ENCODE measurements around the gene METAP1D.
A peak's percentile ranks its signal among the peaks of the same experiment; 100 is the strongest.

METAP1D gene

DNA sequence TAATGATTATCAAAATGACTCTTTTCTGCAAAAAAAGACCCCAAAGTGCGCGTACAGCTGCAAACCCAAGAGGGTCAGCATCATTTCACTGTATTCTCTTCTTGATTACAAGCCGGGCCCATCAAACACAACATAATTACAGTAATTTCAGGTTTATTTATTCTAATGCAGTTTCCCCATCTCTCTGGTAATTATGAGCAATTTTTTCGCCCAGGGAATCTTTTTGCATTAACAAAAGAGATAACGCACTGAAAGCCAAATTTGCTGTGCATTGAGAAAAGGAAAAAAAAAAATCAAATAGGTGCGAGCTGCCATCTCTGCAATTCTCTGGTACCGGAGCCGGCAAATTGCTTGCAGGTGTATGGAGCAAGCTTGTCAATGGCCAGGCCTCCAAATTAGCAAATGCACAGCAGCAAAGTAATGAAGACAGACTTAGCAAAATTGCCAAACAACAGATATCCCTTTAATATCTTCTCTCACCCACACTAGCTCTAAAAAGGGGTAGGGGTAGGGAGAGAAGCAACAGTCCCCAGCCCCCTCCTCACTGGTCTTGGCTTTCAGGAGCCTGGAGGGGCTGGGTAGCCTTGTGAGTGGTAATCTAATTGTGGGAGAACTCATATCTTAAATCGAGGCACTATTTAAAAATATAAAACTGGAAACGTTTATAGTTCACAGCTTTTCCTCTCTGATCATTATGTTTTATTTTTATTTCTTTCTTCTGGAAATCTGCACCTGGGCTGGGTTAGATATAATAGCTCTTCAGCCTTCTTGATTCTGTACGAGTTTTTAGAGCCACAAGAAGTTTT is 92.2 kb downstream of the METAP1D start:
- DNase-seq (ENCODE audit: low read depth) = no peak

DNA sequence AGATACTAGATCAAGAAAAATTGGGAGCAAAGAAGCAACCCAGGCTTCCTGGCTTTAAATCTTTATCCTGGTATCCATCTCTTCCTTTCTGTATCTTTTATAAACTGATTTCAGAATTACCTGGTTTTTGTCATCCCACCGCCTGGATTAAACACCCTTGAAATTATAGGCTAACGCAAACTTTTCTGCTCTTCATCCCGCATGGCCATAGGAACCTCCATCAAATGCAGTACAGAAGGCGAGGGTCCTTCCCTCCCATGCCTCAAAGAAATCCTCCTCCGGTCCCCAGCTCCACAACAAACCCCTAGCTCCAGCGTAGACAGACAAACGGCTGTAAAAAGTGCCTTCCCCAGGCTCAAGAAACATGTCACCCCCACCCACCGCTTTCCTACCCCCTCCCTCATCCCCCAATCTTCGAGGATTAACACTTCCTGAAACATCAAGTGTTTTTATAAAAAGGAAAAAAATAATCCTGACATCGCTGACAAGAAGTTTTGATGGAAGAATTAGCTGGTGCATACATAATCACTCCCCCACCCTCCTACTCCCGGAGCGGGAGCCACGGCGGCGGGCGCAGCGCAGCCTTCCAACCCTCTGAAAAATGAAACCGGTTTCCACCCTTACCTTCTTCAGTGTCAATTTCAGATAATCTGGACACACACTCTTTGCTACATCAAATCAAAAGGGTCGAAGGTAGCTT is 93.1 kb downstream of the METAP1D start:
- no peak for DNase-seq (ENCODE audit: low read depth)

DNA sequence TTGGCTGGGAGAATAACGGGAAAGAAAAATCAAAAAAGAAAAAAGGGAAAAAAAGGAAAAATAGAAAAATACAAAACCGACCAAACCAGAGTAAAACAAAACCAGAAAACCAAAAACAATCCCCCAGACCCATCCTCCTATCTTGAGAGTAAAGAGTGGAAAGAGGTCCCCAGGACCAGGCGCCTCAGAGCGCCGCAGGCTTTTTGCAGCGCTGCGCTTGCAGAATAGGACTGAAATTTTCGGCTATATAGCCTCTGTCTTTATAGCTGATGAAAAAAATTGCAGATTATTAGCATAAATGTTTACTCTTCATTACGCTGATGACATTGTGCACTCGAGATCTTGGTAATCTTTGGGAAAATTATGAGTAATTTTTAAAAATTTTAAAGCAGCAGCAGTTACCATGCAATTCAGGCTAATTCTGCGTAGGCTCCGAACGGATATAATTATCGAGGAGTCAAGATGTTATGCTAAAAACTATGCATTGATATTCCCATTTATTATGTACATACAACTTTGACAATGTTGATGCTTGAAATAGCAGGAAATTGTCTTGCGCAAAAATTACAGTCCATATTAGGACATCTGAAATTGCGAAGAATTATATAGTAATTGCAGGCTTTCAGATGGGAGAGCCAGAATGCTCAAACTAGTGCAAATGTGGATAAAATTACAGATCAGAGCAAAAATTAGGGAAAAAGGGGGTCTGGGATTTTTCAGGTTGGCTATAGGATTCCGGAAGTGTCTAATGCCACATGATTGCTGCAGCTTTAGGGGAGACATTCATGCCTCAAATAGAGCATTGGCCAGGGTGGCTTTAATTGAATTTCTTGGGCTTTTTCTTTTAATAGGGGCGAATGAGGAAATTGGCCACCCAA is 93.9 kb downstream of the METAP1D start:
- no peak for DNase-seq (ENCODE audit: low read depth)

DNA sequence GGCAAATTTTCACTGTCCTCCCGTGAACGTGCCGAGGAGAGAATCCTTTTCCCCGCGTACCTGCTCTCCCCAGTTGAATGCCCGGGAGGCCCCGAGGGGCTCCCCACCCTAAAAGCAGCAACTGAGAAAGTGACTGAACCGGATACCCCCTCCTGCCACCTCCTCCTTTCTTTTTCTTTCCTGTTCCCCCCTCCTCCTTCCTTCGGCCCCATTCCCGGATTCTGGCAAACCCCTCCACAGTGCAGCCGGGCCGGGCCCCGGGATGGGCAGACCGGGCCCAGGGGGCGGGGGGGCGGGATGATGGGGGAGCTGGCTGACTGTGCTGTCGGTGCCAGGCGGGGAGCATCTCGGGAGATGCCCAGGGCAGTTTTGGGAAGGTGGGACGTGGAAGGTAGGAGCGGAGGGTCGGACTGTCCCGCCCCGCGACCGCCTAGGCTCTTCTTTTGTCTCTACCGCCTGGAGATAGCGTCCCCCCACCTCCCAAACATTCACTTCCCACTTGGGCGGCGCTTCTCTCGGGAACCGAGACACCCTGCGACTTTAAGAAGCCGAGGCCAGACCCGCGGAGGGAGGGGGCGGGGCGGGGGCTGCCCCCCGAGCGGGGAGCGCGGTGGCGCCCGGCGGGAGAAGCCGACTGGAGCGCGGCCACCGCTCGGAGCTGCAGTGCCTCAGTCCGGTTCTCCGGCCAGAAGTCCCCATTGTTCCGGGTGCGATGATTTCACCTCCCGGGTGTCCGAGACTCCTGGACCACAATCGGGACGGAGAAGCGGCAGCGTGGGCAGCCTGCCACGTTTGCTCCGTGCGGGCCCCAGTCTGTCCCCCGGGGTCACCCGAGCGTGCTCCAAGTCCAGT is 94.8 kb downstream of the METAP1D start:
- no peak for DNase-seq (ENCODE audit: low read depth)

DNA sequence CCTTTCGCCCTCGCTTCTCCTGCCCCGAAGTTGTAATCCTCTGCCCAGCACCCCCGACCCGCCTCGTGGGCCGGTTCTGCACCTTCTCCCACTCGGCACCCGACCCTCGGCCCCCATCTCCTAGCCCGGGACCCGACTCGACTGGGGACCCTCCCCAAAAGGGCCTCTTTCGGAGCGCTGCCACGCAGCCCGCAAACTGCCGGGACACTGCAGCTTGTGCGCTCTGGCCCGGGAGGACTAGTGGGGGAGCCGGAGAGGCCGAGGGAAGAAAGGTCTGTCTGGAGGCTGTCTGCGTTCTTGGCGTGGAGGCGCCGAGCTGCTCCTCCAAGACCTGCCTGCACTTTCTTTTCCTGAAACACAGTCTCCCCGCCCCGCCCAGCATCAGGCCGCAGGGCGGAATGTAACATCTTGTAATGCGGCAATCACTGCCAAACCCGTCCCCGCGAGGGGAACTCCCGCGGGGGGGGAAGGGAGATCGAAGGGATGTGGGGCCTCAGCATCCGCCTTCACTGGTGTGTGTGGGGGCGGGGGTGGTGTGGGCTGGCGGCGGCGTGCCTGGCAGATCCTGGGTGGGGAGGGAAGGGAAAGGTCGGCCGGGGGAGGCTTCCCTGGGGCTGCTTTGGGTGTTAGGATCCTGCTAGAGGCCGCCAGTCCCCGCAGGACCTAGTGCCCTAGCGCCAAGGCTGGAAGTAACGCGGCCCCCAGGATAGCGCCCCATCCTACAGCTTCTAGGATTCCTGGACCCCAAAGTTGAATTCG is 95.6 kb downstream of the METAP1D start:
- peak; percentile 83 for DNase-seq (ENCODE audit: low read depth)

DNA sequence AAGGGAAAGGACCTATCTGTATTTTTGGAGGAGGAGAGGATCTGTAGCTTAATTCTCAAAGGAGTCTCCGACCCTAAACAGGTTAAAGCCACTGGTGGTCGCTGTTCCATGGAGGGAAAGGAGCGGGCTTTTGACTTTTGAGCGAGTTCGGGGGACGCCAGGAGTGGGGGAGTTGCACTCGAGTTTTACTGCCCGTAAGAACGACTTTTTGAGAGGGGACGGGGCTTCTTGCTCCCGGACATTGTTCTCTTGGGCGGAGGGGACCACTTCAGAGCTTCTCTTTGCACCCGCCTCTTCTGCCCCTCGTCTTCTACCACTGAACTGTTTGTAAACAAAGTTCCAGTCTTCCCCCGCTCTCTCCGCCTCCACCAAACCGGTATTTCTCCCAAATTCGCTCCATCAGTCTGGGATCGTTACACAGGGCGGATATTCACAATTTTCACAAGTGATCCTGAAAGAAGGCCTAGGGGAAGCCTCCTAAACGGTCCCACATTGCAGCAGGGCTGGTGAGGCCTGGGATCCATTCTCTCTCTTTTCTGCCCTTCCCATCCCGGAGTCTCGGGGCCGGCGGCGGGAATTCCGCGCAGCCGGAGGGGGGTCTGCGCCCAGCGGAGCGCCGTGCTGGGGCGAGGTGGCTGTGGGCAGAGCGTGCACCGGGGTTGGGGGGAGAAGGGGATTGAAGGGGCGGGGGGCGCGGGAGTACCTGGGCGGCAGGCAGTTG is 96.3 kb downstream of the METAP1D start:
- no peak for DNase-seq (ENCODE audit: low read depth)

DNA sequence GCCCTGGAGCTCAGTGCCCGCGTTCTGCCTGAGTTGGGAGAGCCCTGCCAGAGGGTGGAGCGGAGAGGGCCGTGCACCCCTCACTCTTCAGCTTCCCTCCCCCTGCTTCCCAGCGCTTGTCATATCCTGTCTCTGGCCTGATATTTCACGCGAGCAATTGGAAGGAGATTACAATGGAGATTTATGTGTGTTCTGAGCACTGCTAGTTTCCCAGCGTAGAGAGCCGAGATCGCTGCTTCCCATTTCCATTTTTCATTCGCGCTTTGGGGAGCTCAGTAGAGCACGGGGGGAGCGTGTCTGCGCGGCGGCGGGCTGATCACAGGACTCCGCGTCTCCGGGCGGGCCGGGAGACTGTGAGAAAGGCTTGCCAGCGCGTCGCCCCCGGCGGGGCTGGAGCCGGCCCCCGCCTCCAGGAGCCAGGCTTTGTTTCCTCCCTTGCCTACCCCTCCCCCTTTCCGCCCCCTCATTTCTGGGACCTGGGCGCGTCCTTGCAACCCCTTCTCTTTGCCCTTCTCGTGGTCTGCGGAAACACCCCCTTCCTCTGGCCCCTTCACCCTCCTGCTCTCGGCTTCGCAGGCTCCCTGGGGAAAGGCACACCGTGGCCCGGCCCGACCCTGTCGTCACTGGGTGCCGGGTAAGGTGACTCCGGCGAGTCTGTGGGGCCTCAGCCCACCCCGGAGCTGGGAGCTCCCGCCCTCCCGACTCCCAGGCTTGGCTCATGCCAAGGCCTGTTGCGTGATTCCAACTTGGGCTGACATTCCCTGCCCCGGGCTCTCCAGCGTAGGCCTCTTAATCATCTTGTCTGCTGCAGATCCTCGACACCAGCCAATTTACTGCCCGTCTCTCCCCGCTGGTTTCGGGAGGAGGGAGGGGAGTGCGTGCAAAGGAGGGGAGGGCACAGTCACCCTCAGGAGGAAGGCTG is 97.1 kb downstream of the METAP1D start:
- DNase-seq (ENCODE audit: low read depth) = peak; percentile 49

DNA sequence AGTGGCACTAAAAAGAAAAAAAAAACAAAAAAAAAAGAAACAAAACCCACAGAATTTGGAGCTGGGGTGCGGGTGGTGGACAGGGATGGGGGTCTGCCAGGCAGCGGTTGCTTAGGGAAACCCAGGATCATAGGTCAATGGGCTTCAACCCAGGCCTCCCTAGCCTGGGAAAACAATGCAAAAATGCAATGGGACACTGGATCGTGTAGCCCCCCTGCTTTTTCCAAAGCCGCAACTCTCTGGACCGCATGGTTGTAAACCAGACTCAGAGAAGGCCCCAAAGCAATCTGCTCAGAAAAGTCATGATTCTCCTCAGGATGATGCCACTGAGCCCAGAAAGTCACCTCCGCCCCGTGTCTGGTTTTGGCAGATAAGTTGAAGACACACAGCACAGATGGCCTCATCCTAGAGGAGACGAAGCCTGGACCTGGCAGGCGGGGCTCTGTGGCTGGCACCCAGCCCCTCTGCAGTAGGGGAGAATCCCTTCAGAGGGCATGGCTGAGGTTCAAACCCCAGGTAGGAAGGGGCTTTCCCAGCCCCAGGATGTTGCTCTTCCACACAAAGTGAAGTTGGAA is 97.9 kb downstream of the METAP1D start:
- no peak for DNase-seq (ENCODE audit: low read depth)

DNA sequence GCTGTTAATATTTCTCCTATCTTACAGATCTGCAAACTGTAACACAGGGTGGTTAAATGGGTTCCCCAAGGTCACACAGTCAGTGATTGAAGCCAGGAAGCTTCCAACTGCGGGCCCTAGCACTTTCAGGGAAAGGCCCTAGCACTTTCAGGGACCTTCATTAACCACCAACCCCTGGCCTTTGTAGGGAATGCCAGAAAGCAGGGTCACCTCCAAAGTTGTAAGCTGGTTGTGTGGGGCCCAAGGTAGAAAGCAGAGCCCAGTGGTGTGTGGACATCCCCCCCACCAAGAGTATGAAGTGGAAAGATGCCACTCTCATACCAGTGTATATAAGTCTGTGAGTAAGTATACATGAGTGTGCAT is 98.5 kb downstream of the METAP1D start:
- no peak for DNase-seq (ENCODE audit: low read depth)

DNA sequence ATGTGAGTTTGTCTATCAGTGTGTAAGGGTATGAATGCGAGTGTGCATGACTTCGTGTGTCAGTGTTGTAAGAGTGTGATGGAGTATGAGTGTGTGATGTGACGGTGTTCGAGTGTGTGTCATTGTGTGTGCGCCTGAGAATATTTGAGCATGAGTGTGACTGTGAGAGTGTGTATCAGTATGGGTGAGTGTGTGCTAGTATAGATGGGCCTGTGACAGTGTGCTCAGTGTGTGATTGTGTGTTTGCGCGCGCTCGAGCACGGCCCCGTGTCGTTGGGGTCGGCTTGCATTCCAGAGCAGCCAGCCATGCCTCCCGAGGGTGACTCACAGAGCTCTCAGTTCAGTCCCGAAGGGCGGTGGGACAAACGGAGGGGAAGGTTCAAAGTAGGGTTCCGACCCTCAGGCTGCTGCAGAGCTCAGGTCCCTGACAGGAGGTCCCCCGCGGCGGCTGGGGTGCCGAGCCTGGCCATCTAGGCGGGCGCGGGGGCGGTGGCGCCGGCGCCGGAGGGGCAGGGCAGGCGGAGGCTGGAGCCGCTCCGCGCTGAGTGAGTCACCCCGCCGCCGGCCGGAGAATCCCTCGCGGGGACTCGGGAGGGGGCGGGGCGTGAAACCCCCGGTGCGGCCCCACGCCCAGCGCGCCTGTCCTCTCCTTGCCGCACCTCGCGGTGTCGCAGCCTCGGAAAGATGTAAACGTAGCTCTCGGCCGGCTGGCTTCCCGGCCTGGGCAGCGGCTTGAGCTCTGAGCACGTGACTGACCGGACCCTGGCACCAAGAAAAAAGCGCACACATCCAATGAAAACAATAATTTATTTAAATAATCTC is 99.1 kb downstream of the METAP1D start:
- DNase-seq (ENCODE audit: low read depth) = peak; percentile 65

DNA sequence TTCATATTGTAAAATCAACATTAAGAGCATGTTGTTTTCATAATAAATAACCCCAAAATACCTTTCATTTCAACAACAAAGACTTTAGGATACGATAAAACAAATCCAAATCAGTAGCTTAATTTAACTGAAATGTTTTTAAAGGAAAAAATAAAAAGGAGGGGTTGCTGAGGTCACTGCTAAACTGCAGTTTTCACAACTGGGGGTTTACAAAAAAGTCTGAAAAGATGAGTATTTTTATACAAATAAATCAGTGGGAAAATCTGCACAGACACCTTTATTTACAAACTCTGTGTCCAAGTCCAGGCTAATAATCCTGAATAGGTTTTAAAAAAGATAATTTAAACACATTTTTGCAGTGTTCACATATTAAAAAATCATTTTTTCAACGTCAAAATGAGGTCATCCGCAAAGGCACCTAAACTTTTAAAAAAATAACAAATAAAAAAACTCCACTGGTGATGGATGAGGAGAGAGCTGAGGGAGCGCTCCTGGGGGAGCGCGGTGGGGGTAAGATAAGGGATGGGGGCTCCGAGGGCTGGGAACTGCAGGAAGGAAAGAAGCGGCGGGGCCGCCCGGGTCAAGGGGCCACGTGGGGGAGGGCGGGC is 99.8 kb downstream of the METAP1D start:
- no peak for DNase-seq (ENCODE audit: low read depth)

DNA sequence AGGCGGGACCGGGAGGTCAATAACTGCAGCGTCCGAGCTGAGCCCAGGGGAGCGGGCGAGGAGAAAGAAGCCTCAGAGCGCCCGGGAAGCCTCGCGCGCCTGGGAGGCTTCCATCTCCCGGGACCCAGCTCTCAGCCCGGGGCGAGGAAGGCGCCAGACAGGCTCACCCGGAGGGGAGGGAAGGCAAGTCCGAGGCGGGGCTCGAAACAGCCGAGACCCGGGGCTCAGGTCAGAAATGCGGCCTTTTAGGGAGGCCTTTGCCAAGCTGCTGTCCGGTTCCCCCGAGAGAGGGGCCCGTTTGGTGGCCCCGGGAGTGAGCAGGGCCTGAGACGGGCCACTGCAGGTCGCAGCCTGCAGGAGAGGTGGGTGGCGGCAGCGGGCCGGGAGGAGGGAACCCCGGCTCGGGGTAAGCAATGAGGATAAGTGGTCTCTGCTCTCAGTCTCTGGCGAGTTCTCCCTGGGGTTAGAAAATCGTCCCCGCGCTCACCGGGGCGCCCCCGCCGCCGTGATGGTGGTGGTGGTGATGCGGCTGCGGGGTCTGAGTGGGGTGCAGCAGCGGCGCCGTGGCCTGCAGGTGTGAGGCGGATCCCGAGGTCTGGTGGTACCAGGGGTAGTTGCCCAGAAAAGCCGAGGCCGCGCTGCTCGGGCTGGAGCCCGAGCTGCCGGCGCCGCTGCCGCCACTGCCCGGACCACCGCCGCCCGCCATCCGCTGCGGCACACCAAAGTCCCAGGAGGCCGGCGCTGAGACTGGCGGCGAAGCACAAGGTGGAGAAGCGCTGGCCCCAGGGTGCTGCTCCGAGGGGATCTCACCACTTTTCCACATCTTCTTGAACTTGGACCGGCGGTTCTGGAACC is 100.6 kb downstream of the METAP1D start:
- DNase-seq (ENCODE audit: low read depth) = no peak

DNA sequence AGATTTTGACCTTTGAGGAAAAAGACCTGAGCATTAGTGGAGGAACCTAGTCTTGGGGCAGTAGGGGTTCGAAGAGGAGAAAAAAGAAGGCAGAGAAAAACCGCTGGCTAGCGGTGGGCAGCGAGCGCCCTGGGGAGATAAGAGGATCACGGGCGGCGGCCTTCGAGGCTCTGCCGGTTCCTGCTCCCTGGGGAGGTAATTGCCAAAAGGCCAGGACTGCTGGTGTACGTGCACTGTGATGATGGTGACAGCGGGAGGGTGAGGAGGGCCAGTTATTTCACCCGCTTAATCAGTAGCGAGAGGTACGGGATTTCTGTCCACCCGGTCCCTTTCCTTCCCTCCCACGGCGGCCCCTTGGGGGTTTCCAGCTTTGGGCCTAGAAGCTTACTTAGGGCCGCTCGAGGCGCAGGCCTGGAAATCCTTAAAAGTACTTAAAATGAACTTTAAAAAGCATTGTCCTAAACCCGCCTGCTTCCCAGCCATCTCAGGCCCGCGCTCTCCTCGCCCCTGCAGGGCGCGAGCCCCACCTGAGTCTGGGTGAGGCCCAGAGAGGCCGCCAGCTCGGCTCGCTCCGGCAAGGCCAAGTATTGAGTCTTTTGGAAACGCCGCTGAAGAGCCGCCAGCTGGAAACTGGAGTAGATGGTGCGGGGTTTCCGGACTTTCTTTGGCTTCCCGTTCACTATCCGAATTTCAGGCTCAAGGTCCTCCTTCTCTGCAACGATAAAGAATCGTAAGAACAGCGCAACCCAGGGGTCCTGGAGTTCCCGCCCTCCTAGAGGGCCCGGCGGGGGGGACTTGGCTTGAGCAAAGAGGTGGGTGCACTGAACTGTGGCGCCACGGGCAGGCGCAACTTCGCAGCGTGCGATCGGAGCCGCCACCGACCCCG is 101.4 kb downstream of the METAP1D start:
- DNase-seq (ENCODE audit: low read depth) = no peak

DNA sequence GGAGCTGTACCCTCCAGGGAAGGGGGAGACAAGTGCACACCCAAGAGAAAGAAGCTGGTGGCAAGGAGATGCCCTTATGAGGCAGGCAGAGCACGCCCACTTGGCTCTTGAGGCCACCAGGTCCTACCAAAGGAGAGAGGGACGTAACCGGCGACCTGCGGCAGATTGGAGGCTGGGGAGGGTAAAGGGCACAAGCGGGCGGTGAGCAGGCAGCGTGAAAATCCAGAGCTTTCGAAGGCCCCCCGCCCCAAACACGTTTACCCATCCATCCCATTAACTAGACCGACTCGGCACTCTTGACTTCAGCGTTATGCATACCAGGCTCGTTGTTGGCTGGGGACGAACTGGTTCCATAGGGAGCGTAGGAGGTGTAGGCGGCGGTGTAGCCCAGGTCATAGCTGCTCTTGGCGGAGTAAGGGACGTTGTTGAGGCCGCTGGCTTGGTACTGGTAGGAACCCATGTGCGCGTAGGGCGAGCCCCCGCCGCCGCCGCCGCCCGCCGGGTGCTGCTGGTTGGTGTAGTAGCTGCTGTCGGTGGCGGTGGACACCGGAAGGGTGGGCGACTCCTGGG is 102.2 kb downstream of the METAP1D start:
- DNase-seq (ENCODE audit: low read depth) = no peak

Data from iris pigment epithelial cell (primary cell).